Heart left ventricle (tissue), 16 donors: ENCODE results near the gene MEPE. TPM values are rescaled to one million over a fixed set of nuclear protein-coding genes. Genes with fewer than 3 reads are reported as not detected.

Experiments
- ATAC-seq, 4 donors: fragments of 200-7000 bp; cut with Tn5 transposase; one replicate each; pipeline ENCODE4 v1.9.1; 2020 to 2022; ENCODE audit warnings: moderate library complexity in 4 of 4, mild to moderate bottlenecking in 3 of 4, moderate number of reproducible peaks in 1 of 4
- DNase-seq, 5 donors: peaks; one replicate each; pipeline ENCODE4 v3.0.0-alpha.2; 2020
- H3K27ac ChIP-seq, 12 donors: fragments of 200-600 bp; sonication (generic) in 4 of 12; one replicate each; pipeline versions ENCODE4 v1.5.0 to v1.8.0; 2016 to 2022; ENCODE audit warnings: mild to moderate bottlenecking in 2 of 12
- H3K27me3 ChIP-seq, 9 donors: fragments of 200-600 bp; sonication (generic) in 2 of 9; one replicate each; pipeline versions ENCODE4 v1.5.1 to v1.8.0; 2016 to 2022; ENCODE audit warnings: mild to moderate bottlenecking in 3 of 9
- H3K36me3 ChIP-seq, 9 donors: fragments of 200-600 bp; sonication (generic) in 2 of 9; one replicate each; pipeline versions ENCODE4 v1.5.0 to v1.8.0; 2018 to 2022; ENCODE audit warnings: mild to moderate bottlenecking in 2 of 9
- H3K4me1 ChIP-seq, 12 donors: fragments of 200-600 bp; sonication (generic) in 4 of 12; one replicate each; pipeline versions ENCODE4 v1.5.0 to v1.8.0; 2016 to 2022; ENCODE audit warnings: mild to moderate bottlenecking in 3 of 12
- H3K4me3 ChIP-seq, 12 donors: fragments of 200-600 bp; sonication (generic) in 4 of 12; one replicate each; pipeline versions ENCODE4 v1.5.0 to v1.8.0; 2017 to 2022; ENCODE audit warnings: mild to moderate bottlenecking in 9 of 12, moderate library complexity in 4 of 12
- H3K9me3 ChIP-seq, 12 donors: fragments of 200-600 bp; sonication (generic) in 4 of 12; one replicate each; pipeline versions ENCODE4 v1.5.0 to v1.8.0; 2016 to 2022; ENCODE audit warnings: mild to moderate bottlenecking in 1 of 12
- CTCF ChIP-seq, 12 donors: fragments of 200-600 bp; sonication (generic) in 4 of 12; IDR thresholded peaks; one replicate each; pipeline versions ENCODE4 v1.5.0 to v1.8.0; 2018 to 2022; ENCODE audit warnings: antibody characterized with exemption in 12 of 12, mild to moderate bottlenecking in 5 of 12
- POLR2A ChIP-seq, 2 donors: fragments of 450-650 bp; IDR thresholded peaks; one replicate each; pipeline ENCODE4 v1.6.1; 2017; ENCODE audit warnings: antibody characterized with exemption in 2 of 2, mild to moderate bottlenecking in 2 of 2, moderate library complexity in 2 of 2
- WGBS, 4 donors: extraction: QIAGEN DNeasy Blood & Tissue Kit in 2 of 4; methylation state at CpG; one replicate each; pipeline versions ENCODE4 v1.1.5 to v1.1.7; 2013 to 2018; 5-methylcytosine and 5-hydroxymethylcytosine counted together
- intact Hi-C, 10 donors: fragments of 100-400 bp; cut with DNase I; formaldehyde crosslinking; loops; one replicate each; pipeline versions ENCODE4 v1.11.1 to v1.14.2; 2022
- polyA plus RNA-seq, 2 donors: library from polyadenylated mRNA; stranded (reverse); fragments of 200-250 nt; gene quantifications; one replicate each; pipeline ENCODE4 v1.2.3, GENCODE V29; 2013
- total RNA-seq, 9 donors: library from RNA; depleted of rRNA in 2 of 9; stranded (reverse); fragments of >200 nt in 2 of 9; fragmentation: NEBNext Ultra II Directional in 3 of 9; extraction: Animal tissue kit (Norgen Biotek cat#: 25700) in 3 of 9; gene quantifications; one replicate each; pipeline versions ENCODE4 v1.1.0 to v1.2.4, GENCODE V29; 2016 to 2023
- donor health status: ischemic (EF 13 %, LVEDD 7.1; RV severe dilation, severe dysfunction).
- donor health status: healthy with polysubstance abuse.
- donor health status: DM: no; HTN: yes; CAD: no.
- donor health status: DM: no; HTN: no; CAD: no.
- donor health status: ischemic (EF 25% LVEDD 6.9; RV normal size, moderate dysfunction).
- donor health status: ischemic (EF 25% LVEDD 5.7; RV mildly dilated, moderate dysfunction).
- donor health status: healthy.
- donor health status: DM: yes; HTN: yes; CAD: no.
- donor health status: ischemic (EF 35%, LVEDD 5.7; RV mildly dilated, moderate dysfunction).
- donor health status: nonischemic (EF 11% LVEDD 7.7; RV severe dilation, severe dysfunction).
- donor health status: DM: yes; HTN: yes; CAD: no.
- donor health status: PGD.
- donor health status: ischemic (EF 29% LVEDD 5.4; RV normal size, mild dysfunction).
- donor health status: nonischemic (EF 23%, LVEDD 6.1; RV moderate dilation, normal function).

Gene MEPE
- total and polyA plus RNA-seq, 11 donors: not detected

GRCh38 chr4:87835743-87836142, 3.0 kb downstream of the MEPE start:
- 89 to 100% (median 92%) methylated on average over 2 of the region's 2 CpGs for WGBS, 4 donors
- TF ChIP-seq POLR2A (IDR thresholded peaks at IDR 0.05): no peak
- TF ChIP-seq CTCF (IDR thresholded peaks at IDR 0.05): no peak
- Histone ChIP-seq H3K4me1 (peaks cover 0 to 16% (median 0%) of the 10 kb centered on the region in 12 donors), H3K4me3 (no peak overlapping the region), H3K27ac (no peak overlapping the region), H3K36me3 (no peaks in the 10 kb centered on the region), H3K27me3 (no peaks in the 10 kb centered on the region), H3K9me3 (no peaks in the 10 kb centered on the region)
- ATAC-seq (no peak), DNase-seq (no peak)
- intact Hi-C loops: loop anchor here in 4 of 10 donors (5.0 to 10.0 kb wide), 3 partner anchors 61 to 561 kb away; no protein-coding TSS in a partner anchor

DNA sequence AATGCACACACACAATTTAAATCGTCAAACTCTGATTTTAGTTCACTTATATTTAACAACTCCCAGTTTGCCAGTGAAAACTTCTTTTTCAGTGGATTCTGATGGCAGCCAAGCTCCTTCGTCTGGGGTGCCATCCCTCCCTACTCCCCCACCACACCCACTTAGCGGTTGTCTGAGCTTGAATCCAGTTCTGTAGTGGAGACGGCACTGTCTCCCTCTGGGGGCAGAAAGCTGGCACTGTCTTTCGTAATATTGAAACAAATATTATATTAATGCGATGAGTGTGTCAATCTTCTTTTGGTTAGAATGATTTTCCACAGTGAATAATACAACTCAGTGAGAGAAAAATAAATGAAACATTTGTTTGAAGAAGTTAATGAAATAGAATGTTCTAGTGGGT, 5.4 kb downstream of the MEPE start:
- no peaks in the 10 kb centered on the region for H3K9me3 ChIP-seq
- H3K4me3 ChIP-seq: no peak overlapping the region
- peak overlapping the region in 1 of 12 donors; percentile 13 for H3K27ac ChIP-seq
- no peaks in the 10 kb centered on the region for H3K27me3 ChIP-seq
- no peaks in the 10 kb centered on the region for H3K36me3 ChIP-seq
- peak in 5 of 12 donors; percentile 10 to 40 (median 31) for TF ChIP-seq CTCF (IDR thresholded peaks at IDR 0.05)
- no peak for TF ChIP-seq POLR2A (IDR thresholded peaks at IDR 0.05)
- intact Hi-C loops: loop anchor here in 9 of 10 donors (2.0 to 10.0 kb wide), 6 partner anchors 63 to 563 kb away; no protein-coding TSS in a partner anchor
- WGBS, 4 donors: 72 to 79% (median 76%) methylated on average over 6 of the region's 6 CpGs
- H3K4me1 ChIP-seq: peaks cover 0 to 19% (median 0%) of the 10 kb centered on the region in 12 donors
- no peak for ATAC-seq
- DNase-seq: no peak

DNA sequence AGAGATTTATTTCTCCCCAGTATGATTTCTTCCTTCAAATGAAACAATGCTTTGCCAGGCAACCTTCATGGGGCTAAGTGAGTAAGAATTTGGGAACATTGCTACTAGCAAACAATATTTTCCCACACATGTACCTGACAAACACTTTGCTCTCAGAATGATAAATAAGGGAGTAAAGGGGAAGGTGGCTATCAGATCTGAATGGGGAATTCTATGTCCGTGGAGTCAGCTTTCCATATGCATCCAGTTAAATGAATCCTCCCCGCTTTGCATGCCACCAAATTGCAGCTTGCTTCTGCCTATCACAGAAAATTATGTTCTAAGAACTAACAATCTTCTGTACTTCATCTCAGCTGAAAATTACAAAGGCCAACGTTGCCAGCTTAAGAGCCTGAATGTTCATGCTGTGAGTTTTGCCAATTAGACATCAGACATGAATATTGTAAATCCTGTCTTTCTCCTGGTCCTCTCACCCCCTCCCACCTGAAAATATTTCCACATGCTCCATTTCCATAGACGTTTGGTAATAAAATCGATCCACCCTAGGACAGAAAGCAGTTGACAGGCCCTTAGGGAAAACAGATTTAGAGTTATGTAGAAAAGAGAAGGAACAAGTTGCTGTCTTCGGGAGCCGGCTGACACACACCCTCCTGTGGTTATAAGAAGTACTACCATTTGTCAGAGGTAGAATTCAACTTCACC, 6.3 kb downstream of the MEPE start:
- ATAC-seq (peak in 2 of 4 donors; percentile 39 to 49), DNase-seq (no peak)
- H3K4me3 ChIP-seq: no peak overlapping the region
- H3K36me3 ChIP-seq: no peaks in the 10 kb centered on the region
- peak overlapping the region in 3 of 12 donors; percentile 13 to 47 (median 34) for H3K27ac ChIP-seq
- no peaks in the 10 kb centered on the region for H3K27me3 ChIP-seq
- intact Hi-C loops: loop anchor here in 9 of 10 donors (2.0 to 10.0 kb wide), 6 partner anchors 64 to 564 kb away; no protein-coding TSS in a partner anchor
- H3K4me1 ChIP-seq: peaks cover 0 to 27% (median 5%) of the 10 kb centered on the region in 12 donors
- H3K9me3 ChIP-seq: no peaks in the 10 kb centered on the region
- no peak for TF ChIP-seq POLR2A (IDR thresholded peaks at IDR 0.05)
- TF ChIP-seq CTCF (IDR thresholded peaks at IDR 0.05): peak; percentile 66 to 84 (median 76)
- WGBS, 4 donors: 29 to 30% (median 30%) methylated on average over 7 of the region's 7 CpGs

DNA sequence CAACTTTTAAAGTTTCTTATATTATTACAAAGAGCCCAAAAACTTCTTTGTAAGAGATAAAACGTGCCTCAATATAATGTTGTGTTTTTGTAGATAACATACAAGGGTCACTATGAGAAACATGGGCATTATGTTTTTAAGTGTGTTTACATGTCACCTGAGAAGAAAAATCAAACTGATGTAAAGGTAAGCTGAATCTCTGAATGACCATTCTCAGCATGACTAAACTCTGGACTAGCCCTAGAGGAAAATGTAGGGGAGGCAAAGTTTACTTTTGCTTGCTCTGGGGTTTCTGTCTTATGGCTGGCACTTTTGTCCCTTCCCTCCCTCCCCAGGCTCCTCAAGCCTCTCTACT, 6.8 kb downstream of the MEPE start:
- WGBS, 4 donors: 0 to 3% (median 1%) methylated on average over 1 of the region's 1 CpG
- Histone ChIP-seq H3K9me3 (no peaks in the 10 kb centered on the region), H3K4me3 (no peak overlapping the region), H3K27me3 (no peaks in the 10 kb centered on the region), H3K4me1 (peaks cover 0 to 32% (median 8%) of the 10 kb centered on the region in 12 donors), H3K27ac (peak overlapping the region in 2 of 12 donors; percentile 34 to 47), H3K36me3 (no peaks in the 10 kb centered on the region)
- TF ChIP-seq POLR2A (IDR thresholded peaks at IDR 0.05) (no peak), CTCF (IDR thresholded peaks at IDR 0.05) (peak in 1 of 12 donors; percentile 6)
- DNase-seq (no peak), ATAC-seq (no peak)
- intact Hi-C loops: loop anchor here in 9 of 10 donors (2.0 to 10.0 kb wide), 6 partner anchors 65 to 565 kb away; no protein-coding TSS in a partner anchor
